ENCODE data around the gene PDE3A.
A peak's percentile ranks its signal among the peaks of the same experiment; 100 is the strongest.
"Not testable (repeated sequence)": the region's sequence is repeated elsewhere in the genome, so short reads cannot be mapped to it uniquely, and the experiment has no call there.

Gene PDE3A

DNA sequence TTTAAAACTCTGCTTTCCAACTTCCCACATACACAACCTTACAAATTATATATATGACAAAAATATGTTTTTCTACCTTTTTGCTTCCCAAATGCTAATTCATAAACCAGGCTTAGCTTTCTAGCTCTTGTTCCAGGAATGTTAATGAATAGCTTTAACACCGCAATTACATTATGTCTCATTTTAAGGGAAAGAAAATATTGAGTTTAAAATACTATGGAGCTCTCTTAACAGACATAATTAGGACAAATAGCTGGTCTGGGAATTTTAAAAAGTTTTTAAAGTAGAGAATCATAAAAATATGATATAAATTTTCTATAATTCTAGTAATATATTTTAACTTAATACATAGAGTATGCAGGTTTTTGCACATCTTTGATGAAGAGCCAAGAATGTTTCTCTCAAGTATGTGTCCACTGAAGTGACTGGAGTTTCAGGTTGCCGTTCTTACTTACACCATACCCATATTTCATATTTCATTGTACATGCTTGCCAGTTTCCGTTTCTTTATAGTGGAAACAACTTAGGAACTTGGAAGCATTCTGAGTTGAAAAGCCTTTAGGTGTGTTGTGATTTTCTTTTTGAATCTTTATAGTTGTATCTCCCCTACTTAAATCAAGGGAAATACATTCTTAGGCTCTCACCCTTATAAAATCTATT lies 236.2 kb downstream of the PDE3A start:
- DNase-seq (ENCODE audit: low read depth) = no peak

DNA sequence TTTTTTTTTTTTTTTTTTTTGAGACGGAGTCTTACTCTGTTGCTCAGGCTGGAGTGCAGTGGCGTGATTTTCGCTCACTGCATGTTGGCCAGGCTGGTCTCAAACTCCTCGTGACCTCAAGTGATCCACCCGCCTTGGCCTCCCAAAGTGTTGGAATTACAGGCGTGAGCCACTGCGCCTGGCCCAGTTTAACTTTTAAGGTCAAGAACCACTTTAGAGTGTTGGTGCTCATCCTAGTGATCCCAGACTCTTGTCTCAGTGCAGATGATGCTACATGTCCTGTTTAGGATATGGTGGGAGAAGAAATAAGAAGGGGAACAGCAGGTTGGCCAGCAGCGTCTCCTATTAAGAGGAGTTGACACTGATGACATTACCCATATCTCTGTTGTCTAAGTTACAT lies 246.7 kb downstream of the PDE3A start:
- not testable (repeated sequence) for DNase-seq (ENCODE audit: low read depth)

- DNase-seq (ENCODE audit: low read depth) = no peak
Observed at GRCh38 chr12:20616093-20616492, 247.8 kb downstream of the PDE3A start.

DNA sequence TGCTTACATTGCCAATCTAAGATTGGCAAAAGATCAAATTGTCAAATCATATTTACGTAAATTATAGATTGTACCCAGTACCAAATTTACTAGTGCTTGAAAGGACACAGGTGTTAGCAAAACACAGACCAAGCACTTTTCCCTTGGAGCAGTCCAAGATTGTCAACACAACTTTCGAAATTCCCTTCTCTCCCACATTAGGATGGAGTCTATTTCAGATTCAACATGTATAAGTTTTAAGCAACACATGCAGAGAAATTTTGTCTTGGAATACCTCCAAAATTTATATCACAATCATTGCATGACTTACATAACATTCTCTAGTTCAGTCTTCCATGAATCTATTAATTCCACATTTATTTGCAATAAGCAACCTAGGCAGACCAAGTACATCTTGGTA lies 251.9 kb downstream of the PDE3A start:
- DNase-seq (ENCODE audit: low read depth) = no peak

DNA sequence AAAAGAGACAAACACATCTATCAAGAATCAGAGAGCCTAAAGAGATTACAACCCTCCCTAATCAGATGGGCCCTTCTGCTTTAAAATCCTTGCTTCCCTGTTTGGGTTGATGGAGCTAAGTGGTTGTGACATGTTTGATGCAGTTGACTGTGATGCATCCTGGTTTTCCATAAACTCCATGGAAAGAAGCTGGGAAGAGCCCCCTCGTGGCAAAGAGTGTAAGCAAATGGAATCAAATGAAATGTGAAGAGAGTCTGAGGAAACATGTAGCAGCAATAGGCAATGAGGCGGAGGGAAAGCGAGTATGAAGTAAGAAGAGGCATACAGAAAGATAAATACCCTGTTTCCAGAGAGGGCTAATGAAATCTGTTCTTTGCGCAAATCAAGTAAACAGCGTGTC lies 256.4 kb downstream of the PDE3A start:
- peak; percentile 20 for DNase-seq (ENCODE audit: low read depth)

GRCh38 chr12:20625531-20625930 lies 257.2 kb downstream of the PDE3A start:
- DNase-seq (ENCODE audit: low read depth) = no peak

GRCh38 chr12:20627001-20627588 lies 258.8 kb downstream of the PDE3A start:
- no peak for DNase-seq (ENCODE audit: low read depth)

DNA sequence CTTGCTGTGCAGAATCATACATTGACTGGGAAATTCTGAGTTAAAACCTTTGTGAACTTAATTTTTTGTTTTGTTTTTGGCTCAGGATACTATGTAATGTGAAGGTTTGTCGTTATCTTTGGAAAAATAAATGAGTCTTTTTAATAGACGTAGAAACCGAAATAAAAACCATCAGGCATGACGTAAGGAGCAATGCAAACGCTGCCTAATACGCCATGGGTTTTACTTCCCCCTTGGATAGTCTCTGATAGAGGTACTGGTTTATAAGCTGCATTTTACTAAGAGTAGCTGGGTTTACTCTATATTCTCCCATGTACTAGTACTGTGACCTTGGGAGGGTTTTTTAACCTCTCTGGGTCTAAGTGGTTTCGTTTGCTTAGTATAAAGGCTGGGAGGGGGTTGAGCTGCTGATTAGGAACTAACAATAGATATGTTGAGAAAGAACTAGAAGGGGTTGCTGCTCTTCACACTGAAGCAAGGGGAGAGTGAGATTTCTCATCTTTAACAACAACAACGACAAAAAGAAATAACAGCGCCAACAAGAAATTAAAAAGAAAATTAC lies 260.0 kb downstream of the PDE3A start:
- DNase-seq (ENCODE audit: low read depth) = no peak

DNA sequence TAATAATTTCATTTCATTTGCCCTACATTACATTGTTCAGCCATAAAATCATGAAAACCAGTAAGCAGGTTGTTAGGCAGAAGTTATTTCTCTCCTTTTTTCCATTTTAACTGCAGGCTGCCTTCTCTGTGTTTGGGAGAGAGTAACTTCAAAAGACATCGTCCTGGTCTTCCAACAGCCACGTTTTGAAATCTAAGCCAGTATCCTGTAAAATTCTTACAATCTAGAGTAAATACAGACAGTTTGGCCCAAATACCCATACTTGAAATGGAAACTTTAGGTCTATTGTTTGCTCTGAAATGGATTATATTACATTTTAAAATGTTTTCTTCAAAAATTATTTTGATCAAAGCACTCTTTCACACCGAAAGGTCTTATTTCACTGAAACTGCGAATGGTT lies 260.7 kb downstream of the PDE3A start:
- no peak for DNase-seq (ENCODE audit: low read depth)

DNA sequence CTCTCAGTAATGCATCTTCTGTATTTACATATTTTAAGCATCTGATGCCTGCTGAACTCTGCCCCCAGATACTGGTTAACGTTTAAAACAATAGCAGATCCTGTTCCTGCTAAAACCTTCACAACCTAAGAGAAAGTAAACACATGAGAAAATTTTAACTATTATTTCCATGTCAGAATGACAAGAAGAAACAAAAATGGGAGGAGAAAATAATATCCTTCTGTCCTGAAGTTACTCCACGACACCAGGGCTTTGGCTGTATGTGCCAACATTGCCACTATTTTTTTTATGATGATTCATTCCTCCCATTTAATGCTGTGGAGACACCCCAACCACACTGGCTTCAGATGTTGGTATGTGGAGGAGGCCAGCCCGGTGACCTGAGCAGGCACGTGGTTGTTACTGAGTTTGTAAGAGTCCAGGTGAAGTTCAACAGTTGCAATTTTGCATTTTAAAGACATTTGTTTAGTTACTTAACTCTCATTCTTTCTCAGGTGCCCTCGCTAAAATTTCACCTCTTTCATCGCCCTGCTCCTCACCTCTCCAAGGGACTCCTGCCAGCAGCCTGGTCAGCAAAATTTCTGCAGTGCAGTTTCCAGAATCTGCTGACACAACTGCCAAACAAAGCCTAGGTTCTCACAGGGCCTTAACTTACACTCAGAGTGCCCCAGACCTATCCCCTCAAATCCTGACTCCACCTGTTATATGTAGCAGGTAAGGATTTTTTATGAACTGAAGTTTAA lies 261.2 kb downstream of the PDE3A start:
- peak; percentile 70 for DNase-seq (ENCODE audit: low read depth)

- DNase-seq (ENCODE audit: low read depth) = peak; percentile 13
Observed at GRCh38 chr12:20631711-20632110, 263.4 kb downstream of the PDE3A start.

DNA sequence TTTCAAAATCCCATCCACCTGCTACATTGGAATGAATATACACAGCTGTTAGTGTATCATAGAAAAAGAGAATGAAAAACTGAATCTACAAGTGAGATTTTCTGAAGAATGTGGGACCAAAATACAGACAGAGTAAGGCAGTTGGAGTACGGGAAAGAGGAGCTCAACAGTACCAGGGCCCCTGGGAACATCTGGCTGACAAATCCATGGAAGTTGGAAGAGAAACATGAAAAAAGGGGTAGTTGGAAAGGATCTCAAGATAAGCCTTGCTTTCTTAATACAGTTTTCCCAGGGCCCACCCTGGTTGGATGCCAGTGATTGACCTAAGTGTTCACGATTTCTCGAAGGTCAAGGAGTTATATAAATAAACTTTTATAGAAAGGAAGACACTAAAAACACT lies 272.8 kb downstream of the PDE3A start:
- DNase-seq (ENCODE audit: low read depth) = no peak

DNA sequence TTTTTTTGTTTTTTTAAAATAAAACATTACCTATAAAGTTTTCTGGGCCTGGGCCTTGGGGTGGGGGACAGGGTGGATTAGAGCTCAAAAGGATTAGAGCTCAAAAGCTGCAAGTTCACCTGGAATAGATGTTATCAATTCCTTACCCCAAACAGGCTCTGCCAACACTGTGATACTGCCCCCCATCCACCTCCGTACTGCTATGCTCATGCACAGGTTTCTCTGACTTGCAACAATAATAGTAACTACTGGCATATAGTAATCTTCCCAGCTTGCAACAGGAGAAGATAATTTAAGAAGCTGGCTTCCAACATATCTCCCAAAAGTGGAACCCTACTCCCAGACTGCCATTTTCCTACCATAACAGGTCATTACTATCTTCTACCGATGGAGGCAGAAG lies 275.5 kb downstream of the PDE3A start:
- no peak for DNase-seq (ENCODE audit: low read depth)

GRCh38 chr12:20646239-20646827 lies 278.0 kb downstream of the PDE3A start:
- peak; percentile 57 for DNase-seq (ENCODE audit: low read depth)

- DNase-seq (ENCODE audit: low read depth) = peak; percentile 9
Observed at GRCh38 chr12:20653871-20654270, 285.5 kb downstream of the PDE3A start.

- DNase-seq (ENCODE audit: low read depth) = no peak
Observed at GRCh38 chr12:20656600-20656999, 288.3 kb downstream of the PDE3A start.

- DNase-seq (ENCODE audit: low read depth) = no peak
Observed at GRCh38 chr12:20657496-20657895, 289.2 kb downstream of the PDE3A start.

DNA sequence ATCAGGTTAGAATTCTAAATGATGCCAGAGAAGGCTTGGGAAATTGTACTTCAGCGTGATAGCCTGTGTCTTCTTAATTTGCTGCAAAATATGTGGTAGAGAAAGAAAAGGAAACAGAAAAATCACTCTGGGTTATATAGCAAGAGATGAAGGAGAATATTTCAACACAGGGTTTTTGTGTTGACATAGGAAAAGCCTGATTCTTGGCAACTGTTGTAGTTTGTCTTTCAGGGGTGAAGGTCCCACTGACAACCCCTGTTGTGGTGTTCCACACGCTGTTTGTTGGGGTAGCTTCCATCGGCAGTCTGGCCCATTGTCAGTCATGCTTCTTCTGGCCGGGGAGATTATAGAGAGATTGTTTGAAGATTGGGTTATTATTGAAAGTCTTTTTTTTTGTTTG lies 313.0 kb downstream of the PDE3A start:
- no peak for DNase-seq (ENCODE audit: low read depth)

GRCh38 chr12:20695232-20695631 lies 326.9 kb downstream of the PDE3A start, which contains the start of gene SLCO1C1:
TSS of gene SLCO1C1 (plus strand) at chr12:20695332. CDS start at chr12:20699577, 4,245 bp downstream.
- DNase-seq (ENCODE audit: low read depth) = no peak

GRCh38 chr12:20696181-20696905 lies 328.0 kb downstream of the PDE3A start:
- peak; percentile 3 for DNase-seq (ENCODE audit: low read depth)

GRCh38 chr12:20701106-20701505 lies 332.8 kb downstream of the PDE3A start:
- no peak for DNase-seq (ENCODE audit: low read depth)

DNA sequence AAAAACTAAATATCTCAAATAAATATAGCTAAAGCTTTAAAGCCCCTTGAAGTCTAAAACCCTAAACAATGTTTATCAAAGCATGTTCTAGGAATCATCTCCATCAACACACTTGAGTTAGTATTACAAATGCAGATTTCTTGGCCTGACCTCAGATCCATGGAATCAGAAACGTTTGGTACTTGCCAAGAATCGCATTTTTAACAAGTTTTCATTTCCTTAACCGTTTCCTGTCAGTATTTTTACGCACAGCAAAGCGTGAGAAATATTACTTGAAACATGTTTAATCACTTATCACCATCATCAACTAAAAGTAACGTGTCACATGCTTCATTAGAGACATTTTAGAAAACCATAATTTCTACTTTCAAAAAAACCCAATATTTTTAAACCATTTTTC lies 336.5 kb downstream of the PDE3A start:
- DNase-seq (ENCODE audit: low read depth) = no peak
